Peyer's patch (tissue), 4 donors: ENCODE measurements around the gene VSIG8. TPM values are rescaled to one million over a fixed set of nuclear protein-coding genes. Genes with fewer than 3 reads are reported as not detected.

ENCODE experiments used
- DNase-seq, 3 donors: peaks; one replicate each; pipeline ENCODE4 v3.0.0-alpha.2; 2017 to 2019
- H3K27ac ChIP-seq, 4 donors: fragments of 200-600 bp; sonication (generic); one replicate each; pipeline ENCODE4 v1.5.1; 2016 to 2019
- H3K27me3 ChIP-seq, 2 donors: fragments of 200-600 bp; sonication (generic); one replicate each; pipeline ENCODE4 v1.5.1; 2019
- H3K36me3 ChIP-seq, 3 donors: fragments of 200-600 bp; sonication (generic); one replicate each; pipeline ENCODE4 v1.5.1; 2016 to 2019
- H3K4me1 ChIP-seq, 4 donors: fragments of 200-600 bp; sonication (generic); one replicate each; pipeline ENCODE4 v1.5.1; 2016 to 2019
- H3K4me3 ChIP-seq, 4 donors: fragments of 200-600 bp; sonication (generic); 1 replicate in 3 of 4; 2 replicates in 1 of 4; pipeline ENCODE4 v1.5.1; 2016 to 2019; ENCODE audit warnings: mild to moderate bottlenecking in 1 of 4
- H3K9me3 ChIP-seq, 4 donors: fragments of 200-600 bp; sonication (generic); one replicate each; pipeline ENCODE4 v1.5.1; 2016 to 2019; ENCODE audit warnings: mild to moderate bottlenecking in 1 of 4
- POLR2A ChIP-seq, 2 donors: fragments of 450-650 bp; IDR thresholded peaks; one replicate each; pipeline ENCODE4 v1.5.1; 2017; ENCODE audit warnings: antibody characterized with exemption in 2 of 2, mild to moderate bottlenecking in 2 of 2, moderate library complexity in 2 of 2
- total RNA-seq, 4 donors: library from RNA; depleted of rRNA; stranded (reverse); fragments of >200 nt; gene quantifications; one replicate each; pipeline ENCODE4 v1.1.0, GENCODE V29; 2016
- TF ChIP-seq, protein P1 (sequence below), 6 experiments: fragments of 450-650 bp in 4 of 6; fragments of 200-600 bp in 2 of 6; sonication (generic) in 1 of 6; IDR thresholded peaks; one replicate each; pipeline ENCODE4 v1.5.1; 2017 to 2019; ENCODE audit warnings: antibody characterized with exemption in 6 of 6, mild to moderate bottlenecking in 3 of 6, moderate library complexity in 1 of 6

Gene VSIG8
- total RNA-seq, 4 donors from 2014 or later: 0.85 TPM; not detected in 3

DNA sequence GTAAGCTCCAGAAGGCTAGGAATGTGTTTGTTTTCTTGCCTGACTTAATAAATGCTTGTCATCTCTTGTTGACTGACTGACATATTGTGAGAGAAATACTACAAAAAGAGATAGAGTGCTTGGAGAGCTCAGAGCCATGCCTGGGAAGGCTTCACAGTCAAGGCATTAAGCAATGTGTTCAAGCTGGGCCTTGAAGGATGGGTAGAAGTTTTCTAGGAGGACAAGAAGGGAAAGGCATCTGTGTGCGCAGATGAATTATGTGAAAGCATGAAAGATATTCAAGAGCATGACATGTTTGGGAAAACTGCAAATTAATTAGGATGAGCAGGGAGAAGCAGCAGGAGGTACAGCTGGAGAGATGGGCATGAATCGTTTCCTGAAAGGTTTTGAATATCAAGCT, 30.1 kb downstream of the VSIG8 start:
- DNase-seq: no peak
- TF ChIP-seq POLR2A (IDR thresholded peaks at IDR 0.05): no peak
- TF ChIP-seq, protein P1, sequence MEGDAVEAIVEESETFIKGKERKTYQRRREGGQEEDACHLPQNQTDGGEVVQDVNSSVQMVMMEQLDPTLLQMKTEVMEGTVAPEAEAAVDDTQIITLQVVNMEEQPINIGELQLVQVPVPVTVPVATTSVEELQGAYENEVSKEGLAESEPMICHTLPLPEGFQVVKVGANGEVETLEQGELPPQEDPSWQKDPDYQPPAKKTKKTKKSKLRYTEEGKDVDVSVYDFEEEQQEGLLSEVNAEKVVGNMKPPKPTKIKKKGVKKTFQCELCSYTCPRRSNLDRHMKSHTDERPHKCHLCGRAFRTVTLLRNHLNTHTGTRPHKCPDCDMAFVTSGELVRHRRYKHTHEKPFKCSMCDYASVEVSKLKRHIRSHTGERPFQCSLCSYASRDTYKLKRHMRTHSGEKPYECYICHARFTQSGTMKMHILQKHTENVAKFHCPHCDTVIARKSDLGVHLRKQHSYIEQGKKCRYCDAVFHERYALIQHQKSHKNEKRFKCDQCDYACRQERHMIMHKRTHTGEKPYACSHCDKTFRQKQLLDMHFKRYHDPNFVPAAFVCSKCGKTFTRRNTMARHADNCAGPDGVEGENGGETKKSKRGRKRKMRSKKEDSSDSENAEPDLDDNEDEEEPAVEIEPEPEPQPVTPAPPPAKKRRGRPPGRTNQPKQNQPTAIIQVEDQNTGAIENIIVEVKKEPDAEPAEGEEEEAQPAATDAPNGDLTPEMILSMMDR (IDR thresholded peaks at IDR 0.05): no peak
- Histone ChIP-seq H3K27me3 (no peaks in the 10 kb centered on the region), H3K4me3 (no peak overlapping the region), H3K9me3 (no peaks in the 10 kb centered on the region), H3K4me1 (no peaks in the 10 kb centered on the region), H3K36me3 (no peaks in the 10 kb centered on the region), H3K27ac (no peak overlapping the region)

DNA sequence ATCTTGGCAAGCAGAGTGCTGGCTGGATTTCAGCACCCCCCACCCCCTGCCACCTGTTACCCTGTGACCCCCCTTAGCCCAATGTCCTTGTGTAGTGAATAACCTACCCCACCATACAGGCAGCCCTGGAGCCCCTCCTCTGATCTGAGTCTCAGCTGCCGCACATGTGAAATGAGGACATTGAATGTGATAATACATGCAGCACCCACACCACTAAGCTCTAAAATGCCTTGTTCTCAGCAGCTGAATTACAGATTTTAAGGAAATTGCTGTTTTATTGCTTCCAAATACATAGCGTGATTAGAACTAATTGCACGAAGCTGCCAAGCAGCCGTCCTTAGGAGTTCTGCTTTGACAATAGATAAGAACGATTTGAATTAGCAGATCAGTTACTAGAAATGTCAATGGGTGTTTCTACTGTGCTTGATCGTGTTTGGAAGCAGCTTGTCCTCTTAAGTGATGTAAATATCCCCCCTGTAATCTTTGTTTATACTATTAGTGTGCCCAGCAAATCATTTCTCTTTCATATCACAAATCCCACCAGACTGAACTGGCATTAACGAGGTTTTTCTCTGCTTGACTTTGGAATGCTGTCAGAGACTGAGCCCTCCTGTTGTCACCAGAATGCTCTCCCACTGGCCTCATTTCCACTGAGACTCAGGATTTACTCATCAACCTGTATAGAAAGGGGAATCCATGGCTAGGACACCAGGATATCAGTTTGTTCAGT, 30.9 kb downstream of the VSIG8 start:
- Histone ChIP-seq H3K4me3 (no peak overlapping the region), H3K4me1 (no peaks in the 10 kb centered on the region), H3K36me3 (no peaks in the 10 kb centered on the region), H3K27me3 (no peaks in the 10 kb centered on the region), H3K27ac (no peak overlapping the region), H3K9me3 (no peaks in the 10 kb centered on the region)
- no peak for TF ChIP-seq POLR2A (IDR thresholded peaks at IDR 0.05)
- TF ChIP-seq, protein P1 (IDR thresholded peaks at IDR 0.05): no peak
- no peak for DNase-seq

DNA sequence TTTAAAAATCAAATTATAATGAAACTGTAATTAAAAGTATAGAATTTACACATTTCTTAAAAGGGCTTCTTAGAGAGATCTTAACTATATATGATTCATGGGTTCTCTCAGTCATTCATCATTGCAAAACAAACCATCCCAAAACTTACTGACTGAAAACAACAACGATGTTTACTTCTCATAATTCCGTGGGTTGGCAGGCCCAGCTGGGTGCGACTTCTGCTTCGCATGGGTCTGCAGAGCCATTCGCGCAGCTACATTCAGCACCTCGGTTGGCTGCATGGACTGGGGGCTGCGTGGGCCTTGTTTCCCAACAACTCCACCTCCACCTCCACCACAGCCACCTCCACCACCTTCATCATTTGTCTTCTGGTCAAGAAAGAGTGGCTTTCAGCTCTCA, 31.7 kb downstream of the VSIG8 start:
- TF ChIP-seq, protein P1 (IDR thresholded peaks at IDR 0.05): no peak
- TF ChIP-seq POLR2A (IDR thresholded peaks at IDR 0.05): no peak
- H3K4me3 ChIP-seq: no peak overlapping the region
- peaks cover 0 to 5% (median 0%) of the 10 kb centered on the region in 4 donors for H3K4me1 ChIP-seq
- no peak for DNase-seq
- H3K36me3 ChIP-seq: no peaks in the 10 kb centered on the region
- no peaks in the 10 kb centered on the region for H3K27me3 ChIP-seq
- no peak overlapping the region for H3K27ac ChIP-seq
- H3K9me3 ChIP-seq: no peaks in the 10 kb centered on the region

DNA sequence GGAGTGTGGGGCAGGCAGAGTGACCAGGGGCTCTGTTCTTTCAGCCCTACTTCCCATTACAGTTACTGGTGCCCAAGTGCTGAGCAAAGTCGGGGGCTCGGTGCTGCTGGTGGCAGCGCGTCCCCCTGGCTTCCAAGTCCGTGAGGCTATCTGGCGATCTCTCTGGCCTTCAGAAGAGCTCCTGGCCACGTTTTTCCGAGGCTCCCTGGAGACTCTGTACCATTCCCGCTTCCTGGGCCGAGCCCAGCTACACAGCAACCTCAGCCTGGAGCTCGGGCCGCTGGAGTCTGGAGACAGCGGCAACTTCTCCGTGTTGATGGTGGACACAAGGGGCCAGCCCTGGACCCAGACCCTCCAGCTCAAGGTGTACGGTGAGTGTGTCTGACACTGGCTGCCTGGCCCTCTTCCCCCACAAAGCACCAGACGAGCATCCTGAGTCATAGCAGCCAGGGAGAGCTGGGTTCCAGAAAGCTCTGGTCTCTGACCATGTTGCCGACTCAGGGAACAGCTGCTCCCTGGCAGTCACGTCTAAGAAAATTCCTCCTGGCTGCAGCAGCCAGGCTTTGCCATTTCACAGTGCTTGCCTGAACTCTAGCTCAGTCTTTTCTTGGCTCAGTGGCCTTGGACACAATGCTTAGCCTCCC, 32.5 kb downstream of the VSIG8 start:
- Histone ChIP-seq H3K27me3 (no peaks in the 10 kb centered on the region), H3K9me3 (no peaks in the 10 kb centered on the region), H3K27ac (no peak overlapping the region), H3K36me3 (no peaks in the 10 kb centered on the region), H3K4me3 (no peak overlapping the region), H3K4me1 (peaks cover 0 to 5% (median 0%) of the 10 kb centered on the region in 4 donors)
- TF ChIP-seq, protein P1 (IDR thresholded peaks at IDR 0.05): no peak
- DNase-seq: no peak

DNA sequence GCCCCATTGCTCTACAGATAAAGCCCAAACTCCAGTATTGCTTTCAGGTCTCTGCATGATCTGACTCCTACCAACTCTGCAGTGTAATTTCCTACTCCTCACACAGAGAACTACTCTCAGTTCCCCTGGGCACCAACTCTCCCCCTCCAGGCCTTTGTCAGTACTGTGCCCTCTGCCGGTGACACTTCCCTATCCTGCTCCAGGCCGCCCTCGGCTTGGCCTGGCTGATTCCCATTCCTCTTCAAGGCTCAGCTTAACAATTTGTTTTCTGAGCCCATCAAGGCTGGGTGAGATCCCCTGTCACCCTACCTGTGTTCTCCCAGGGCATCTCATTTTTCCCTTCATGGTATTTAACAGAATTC, 33.2 kb downstream of the VSIG8 start:
- TF ChIP-seq, protein P1 (IDR thresholded peaks at IDR 0.05): peak in 5 of 6 experiments; percentile 33 to 58 (median 53)
- TF ChIP-seq POLR2A (IDR thresholded peaks at IDR 0.05): no peak
- H3K36me3 ChIP-seq: no peaks in the 10 kb centered on the region
- no peaks in the 10 kb centered on the region for H3K27me3 ChIP-seq
- peaks cover 0 to 5% (median 0%) of the 10 kb centered on the region in 4 donors for H3K4me1 ChIP-seq
- no peak overlapping the region for H3K27ac ChIP-seq
- no peak overlapping the region for H3K4me3 ChIP-seq
- no peaks in the 10 kb centered on the region for H3K9me3 ChIP-seq
- peak; percentile 38 to 72 (median 62) for DNase-seq
